DMS 273 treated with DMSO at 0.1 percent for 48 hours (cell line): ENCODE results near the gene RPL22.
A peak's percentile ranks its signal among the peaks of the same experiment; 100 is the strongest.

ENCODE experiments used
- DNase-seq: peaks from one replicate; lab custom pipeline; 2025; lab: John Stamatoyannopoulos, UW

Gene RPL22

DNA sequence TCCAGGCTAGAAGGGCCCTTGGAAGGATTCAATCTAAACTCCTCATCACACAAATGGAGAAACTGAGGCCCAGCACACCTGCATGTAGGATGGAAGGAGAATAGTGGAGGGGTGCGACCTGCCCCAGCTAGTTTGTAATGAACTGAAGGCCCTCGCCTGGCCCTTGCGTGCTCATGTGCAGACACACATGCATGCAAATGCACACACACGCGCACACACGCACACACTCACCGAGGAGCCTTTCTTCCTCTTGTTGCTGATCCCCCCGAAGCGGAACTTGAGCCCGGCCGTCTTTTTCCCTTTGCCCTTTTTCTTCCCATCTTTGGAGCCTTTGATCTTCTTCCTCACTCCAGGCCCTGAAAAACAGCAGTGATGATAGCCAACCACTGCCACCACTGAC, 47.2 kb downstream of the RPL22 start:
- DNase-seq: no peak

DNA sequence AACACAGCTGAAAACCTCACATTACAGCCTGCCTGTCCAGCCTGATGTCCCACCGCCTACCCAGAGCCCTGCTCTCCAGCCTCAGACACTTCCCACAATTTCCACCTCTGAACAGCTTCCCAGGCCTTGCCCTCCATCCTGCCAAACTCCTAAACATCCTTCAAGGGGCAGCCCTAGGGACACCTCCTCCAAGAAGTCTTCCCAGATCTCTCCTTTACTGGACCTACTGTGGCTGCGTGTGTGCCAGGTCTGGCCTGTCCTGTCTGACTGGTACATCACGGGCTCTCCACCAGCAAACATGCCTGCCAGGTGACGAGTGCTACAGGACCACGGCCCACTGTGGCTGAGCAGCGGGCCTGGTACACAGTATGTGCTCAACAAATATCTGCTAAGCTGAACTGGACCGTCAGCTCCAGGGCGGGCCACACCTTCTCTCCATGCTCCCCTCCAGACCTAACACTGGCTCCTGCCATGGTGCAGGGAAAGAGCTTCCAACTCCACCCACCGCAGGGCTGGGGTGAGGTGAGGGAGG, 48.0 kb downstream of the RPL22 start:
- DNase-seq: no peak

DNA sequence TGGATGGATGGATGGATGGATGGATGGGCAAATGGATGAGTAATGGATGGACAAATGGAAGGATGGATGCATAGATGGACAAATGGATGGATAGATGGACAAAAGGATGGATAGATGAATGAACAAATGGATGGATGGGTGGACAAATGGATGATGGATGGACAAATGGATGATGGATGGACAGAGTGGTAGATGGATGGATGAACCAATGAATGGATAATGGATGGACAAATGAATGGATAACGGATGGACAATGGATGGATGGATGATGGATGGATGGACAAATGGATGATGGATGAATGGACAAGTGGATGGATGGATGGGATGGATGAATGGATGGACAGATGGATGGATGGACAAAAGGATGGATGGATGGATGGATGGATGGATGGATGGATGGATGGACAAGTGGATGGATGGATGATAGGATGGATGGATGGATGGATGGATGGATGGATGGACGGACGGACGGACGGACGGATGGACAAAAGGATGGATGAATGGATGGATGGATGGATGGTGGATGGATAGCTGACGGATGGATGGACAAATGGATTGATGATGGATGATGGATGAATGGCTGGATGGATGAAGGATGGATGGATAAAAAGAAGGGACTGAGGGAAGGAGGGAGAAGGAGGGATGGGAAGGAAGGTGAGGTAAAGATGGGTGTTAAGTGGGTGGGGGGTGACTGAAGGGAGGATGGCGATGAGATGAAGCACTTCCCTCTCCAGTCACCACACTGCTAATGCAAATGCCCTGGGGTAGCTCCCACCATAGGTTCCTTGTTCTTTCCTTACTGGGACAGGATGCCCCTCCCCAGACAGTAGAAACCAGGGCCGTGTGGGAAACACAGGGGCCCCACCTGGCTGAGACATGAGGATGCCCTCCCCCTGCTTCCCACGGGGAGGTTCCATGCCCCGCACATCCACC, 49.1 kb downstream of the RPL22 start:
- DNase-seq: no peak

DNA sequence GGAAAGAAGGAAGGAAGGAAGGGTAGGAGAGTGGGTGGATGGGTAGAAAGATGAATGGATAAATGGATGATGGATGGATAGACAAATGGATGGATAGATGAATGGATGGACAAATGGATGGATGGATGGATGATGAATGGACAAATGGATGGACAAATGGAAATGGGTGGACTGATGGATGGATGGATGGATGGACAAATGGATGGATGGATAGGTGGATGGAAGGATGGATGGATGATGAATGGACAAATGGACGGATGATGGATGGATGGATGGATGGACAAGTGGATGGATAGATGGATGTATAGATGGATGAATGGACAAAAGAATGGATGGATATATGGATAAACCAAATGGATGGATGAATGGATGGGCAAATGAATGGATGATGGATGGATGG, 49.8 kb downstream of the RPL22 start:
- DNase-seq: no peak

- DNase-seq: no peak
Observed at GRCh38 chr1:6148497-6149241, 50.7 kb downstream of the RPL22 start.

DNA sequence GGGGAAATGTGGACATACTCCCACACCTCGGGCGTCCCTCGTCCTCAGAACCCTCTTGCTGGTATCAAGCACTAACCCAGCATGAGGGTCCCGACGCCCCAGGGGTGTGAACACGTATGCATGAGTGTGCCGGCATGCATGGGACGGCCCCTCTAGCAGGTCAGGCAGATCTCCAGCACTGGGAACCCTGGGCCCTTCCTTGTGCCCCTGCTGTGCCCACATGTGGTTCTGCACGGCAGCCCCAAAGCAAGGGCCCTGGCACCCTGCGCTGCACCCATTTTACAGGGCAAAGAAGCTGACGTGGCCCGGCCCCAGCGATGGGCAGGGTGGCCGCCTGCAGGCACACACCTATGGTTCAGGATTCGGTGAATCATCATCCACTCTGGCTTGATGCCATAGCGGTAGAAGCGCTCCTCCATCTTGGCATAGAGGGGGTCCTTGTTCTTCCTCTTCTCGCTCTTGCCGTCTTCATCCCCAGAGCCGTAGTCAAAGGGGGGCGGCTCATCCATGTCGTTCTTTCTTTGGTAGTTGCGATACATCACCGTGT, 53.5 kb downstream of the RPL22 start:
- no peak for DNase-seq

DNA sequence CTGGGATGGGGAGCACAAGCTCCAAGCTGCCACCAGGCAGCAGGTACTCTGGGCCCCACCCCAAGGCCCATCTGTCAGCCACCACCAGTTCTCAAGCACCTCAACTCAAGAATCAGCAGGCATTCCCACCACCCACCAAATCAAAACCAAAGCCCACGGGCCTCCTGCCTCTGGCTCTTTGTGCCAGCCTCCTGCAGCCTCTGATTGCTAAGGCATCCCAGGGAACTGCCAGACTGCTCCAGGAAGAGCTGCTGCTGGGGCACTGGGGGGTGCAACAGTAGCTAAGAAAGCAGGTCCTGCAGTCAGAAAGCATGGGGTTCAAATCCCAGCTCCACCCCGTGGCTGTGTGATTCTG, 54.0 kb downstream of the RPL22 start:
- DNase-seq: no peak

- DNase-seq: no peak
Observed at GRCh38 chr1:6144647-6145395, 54.6 kb downstream of the RPL22 start.

GRCh38 chr1:6144175-6144574, 55.2 kb downstream of the RPL22 start:
- no peak for DNase-seq

DNA sequence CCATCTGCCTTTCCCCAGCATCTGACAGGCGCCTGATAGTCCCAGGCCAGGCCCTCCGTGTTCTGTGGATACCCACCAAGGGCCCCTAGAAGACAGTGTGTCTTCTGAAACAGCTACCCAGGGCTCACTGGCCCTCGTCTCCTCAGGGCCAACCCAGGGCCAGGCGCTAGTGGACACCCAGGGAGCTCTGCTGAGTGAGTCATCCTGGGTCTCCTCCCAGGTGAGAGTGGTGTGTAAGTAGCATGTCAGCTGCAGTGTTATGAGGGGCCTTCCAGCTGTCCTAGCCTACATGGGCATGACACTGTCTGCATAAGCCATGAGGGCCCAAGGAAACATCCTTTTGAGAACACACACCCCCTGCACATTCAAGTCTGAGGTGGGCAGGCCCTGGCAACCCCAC, 56.0 kb downstream of the RPL22 start:
- DNase-seq: no peak

DNA sequence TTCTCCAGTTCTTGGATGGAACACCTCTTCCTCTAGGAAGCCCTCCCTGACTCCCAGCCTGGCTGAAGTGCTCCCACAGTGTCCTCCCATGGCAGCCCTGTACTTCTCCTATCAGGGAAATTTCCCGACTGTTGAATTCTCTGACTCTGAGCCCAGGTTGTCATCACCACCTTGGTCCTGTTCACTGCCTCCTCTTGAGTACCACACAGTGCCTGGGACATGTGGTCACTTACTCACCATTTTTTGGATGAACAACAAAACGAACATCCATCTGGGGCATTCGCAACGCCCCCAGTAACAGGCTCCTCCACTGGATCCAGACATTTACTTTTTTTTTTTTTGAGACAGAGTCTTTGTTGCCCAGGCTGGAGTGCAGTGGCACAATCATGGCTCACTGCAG, 56.7 kb downstream of the RPL22 start:
- DNase-seq: no peak

GRCh38 chr1:6142036-6142621, 57.3 kb downstream of the RPL22 start:
- DNase-seq: no peak

- peak; percentile 12 for DNase-seq
Observed at GRCh38 chr1:6141592-6141991, 57.8 kb downstream of the RPL22 start.

DNA sequence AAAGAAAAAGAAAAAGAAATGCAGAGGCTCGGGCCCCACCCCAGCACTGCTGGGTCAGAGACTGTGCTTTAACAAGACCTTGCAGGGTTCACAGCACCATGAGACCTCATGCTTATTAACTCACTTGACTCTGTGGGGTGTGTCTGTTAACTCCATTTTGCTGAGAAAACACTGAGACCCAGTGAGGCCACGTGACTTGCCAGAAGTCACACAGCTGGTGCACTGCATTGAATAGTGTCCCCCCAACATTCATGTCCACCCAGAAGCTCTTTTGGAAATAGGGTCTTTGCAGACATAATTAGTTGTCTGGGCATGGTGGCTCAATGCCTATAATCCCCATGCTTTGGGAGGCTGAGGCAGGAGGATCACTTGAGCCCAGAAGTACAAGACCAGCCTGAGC, 59.0 kb downstream of the RPL22 start:
- DNase-seq: no peak

- DNase-seq: no peak
Observed at GRCh38 chr1:6137758-6138157, 61.6 kb downstream of the RPL22 start.

GRCh38 chr1:6136516-6137220, 62.7 kb downstream of the RPL22 start:
- DNase-seq: no peak
